ENCODE measurements around the gene CTNNA3. TPM values are rescaled to one million over a fixed set of nuclear protein-coding genes. Genes with fewer than 3 reads are reported as not detected.

Gene CTNNA3
- total and polyA plus RNA-seq, 12 donors = 0.03 to 14.4 (median 0.47) TPM; not detected in 1

DNA sequence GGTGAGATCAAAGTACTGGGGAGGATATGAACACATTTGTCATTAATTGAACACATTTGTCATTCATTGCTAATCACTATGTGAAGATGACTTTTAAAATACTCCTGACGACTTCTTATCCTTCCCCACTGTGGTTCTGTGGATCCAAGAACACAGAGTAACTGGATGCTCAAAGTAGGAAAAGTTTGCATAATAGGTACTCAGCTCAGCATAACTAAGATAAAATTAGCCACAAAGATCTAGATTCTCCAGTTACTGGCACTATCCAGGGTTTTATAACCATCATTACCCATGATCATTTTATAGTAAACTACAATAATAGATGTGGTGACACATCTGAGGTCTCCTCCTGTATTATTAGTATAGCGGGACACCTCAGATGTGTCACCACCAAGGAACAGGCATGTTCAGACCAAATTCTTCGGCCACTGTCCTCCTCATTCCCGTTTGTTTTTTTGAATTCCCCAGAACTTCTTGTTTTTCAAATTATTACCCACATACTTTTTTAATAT is 933.7 kb downstream of the CTNNA3 start:
- 65 to 81% (median 77%) methylated on average over 4 of the region's 4 CpGs for WGBS, 4 donors
- intact Hi-C loops (cut with DNase I) = no loop called here

GRCh38 chr10:66760941-66761340 is 935.1 kb downstream of the CTNNA3 start:
- Histone ChIP-seq H3K36me3 (replicated peaks in 1 of 2) (no peaks in the 10 kb centered on the region), H3K4me1 (replicated peaks in 1 of 2) (no peaks in the 10 kb centered on the region), H3K27me3 (no peaks in the 10 kb centered on the region), H3K9me3 (replicated peaks in 1 of 3) (no peaks in the 10 kb centered on the region), H3K4me3 (no peak overlapping the region), H3K27ac (no peak overlapping the region)
- intact Hi-C loops (cut with DNase I) = no loop called here
- TF ChIP-seq, protein P1, sequence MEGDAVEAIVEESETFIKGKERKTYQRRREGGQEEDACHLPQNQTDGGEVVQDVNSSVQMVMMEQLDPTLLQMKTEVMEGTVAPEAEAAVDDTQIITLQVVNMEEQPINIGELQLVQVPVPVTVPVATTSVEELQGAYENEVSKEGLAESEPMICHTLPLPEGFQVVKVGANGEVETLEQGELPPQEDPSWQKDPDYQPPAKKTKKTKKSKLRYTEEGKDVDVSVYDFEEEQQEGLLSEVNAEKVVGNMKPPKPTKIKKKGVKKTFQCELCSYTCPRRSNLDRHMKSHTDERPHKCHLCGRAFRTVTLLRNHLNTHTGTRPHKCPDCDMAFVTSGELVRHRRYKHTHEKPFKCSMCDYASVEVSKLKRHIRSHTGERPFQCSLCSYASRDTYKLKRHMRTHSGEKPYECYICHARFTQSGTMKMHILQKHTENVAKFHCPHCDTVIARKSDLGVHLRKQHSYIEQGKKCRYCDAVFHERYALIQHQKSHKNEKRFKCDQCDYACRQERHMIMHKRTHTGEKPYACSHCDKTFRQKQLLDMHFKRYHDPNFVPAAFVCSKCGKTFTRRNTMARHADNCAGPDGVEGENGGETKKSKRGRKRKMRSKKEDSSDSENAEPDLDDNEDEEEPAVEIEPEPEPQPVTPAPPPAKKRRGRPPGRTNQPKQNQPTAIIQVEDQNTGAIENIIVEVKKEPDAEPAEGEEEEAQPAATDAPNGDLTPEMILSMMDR (IDR thresholded peaks at IDR 0.05) = no peak
- TF ChIP-seq POLR2A (IDR thresholded peaks at IDR 0.05) = no peak
- 65 to 85% (median 78%) methylated on average over 1 of the region's 1 CpG for WGBS, 4 donors
- DNase-seq = no peak

More for the DNA sequence above, 933.7 kb downstream of the CTNNA3 start:
- Histone ChIP-seq H3K27ac (no peak overlapping the region), H3K27me3 (no peaks in the 10 kb centered on the region), H3K36me3 (replicated peaks in 1 of 2) (no peaks in the 10 kb centered on the region), H3K4me1 (replicated peaks in 1 of 2) (no peaks in the 10 kb centered on the region), H3K9me3 (replicated peaks in 1 of 3) (no peaks in the 10 kb centered on the region), H3K4me3 (no peak overlapping the region)
- no peak for DNase-seq
- TF ChIP-seq, protein P1 (IDR thresholded peaks at IDR 0.05) = no peak
- TF ChIP-seq POLR2A (IDR thresholded peaks at IDR 0.05) = no peak

DNA sequence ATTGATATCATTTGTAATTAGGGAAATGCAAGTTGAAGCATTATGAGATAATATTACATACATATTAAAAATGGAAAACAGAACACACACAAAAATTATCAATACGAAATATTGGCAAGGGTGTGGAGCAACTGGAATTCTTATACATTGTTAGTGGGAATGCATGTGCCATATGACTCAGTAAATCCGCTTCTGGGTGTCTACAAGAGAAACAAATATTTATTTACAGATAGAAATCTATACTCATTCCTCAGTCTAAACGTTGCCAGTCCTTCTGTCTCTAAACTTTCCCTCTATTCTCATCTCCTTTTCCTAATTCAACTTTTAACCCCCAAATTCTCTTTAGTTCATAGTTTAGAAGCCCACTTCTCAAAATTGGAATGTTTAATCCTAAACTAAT is 940.5 kb downstream of the CTNNA3 start:
- no peaks in the 10 kb centered on the region for H3K9me3 ChIP-seq (replicated peaks in 1 of 3)
- no peak overlapping the region for H3K27ac ChIP-seq
- H3K4me1 ChIP-seq (replicated peaks in 1 of 2) = no peaks in the 10 kb centered on the region
- 67 to 74% (median 69%) methylated on average over 3 of the region's 3 CpGs for WGBS, 4 donors
- no peak overlapping the region for H3K4me3 ChIP-seq
- no peaks in the 10 kb centered on the region for H3K36me3 ChIP-seq (replicated peaks in 1 of 2)
- intact Hi-C loops (cut with DNase I) = no loop called here
- no peak for DNase-seq
- H3K27me3 ChIP-seq = no peaks in the 10 kb centered on the region
- TF ChIP-seq POLR2A (IDR thresholded peaks at IDR 0.05) = no peak
- TF ChIP-seq, protein P1 (IDR thresholded peaks at IDR 0.05) = no peak

DNA sequence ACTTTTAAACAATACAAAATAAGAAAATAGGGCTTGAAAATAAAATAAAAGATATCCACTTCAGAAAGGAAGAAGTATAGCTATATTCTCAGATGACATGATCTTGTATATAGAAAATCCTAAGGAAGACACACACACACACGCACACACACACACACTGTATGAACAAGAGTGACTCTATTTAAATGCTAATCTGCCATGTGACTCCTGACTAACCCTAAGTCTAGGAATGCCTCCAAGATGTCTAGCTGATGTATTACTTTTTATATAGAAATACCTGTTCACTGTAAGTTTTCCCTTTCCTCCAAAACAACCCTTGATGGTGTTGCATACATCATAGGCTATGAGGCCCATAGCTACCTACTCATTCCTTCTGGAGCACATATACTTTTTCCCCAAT is 943.3 kb downstream of the CTNNA3 start:
- no peak overlapping the region for H3K4me3 ChIP-seq

More for the DNA sequence above, 943.3 kb downstream of the CTNNA3 start:
- no peak for TF ChIP-seq POLR2A (IDR thresholded peaks at IDR 0.05)
- TF ChIP-seq, protein P1 (IDR thresholded peaks at IDR 0.05) = no peak
- Histone ChIP-seq H3K9me3 (replicated peaks in 1 of 3) (no peaks in the 10 kb centered on the region), H3K36me3 (replicated peaks in 1 of 2) (no peaks in the 10 kb centered on the region), H3K27ac (no peak overlapping the region), H3K27me3 (no peaks in the 10 kb centered on the region), H3K4me1 (replicated peaks in 1 of 2) (no peaks in the 10 kb centered on the region)
- intact Hi-C loops (cut with DNase I) = no loop called here
- no peak for DNase-seq
- WGBS, 4 donors = 87 to 100% (median 91%) methylated on average over 1 of the region's 1 CpG
